HG03280 (cell line): Measurements from ENCODE around the gene SLC12A7.
"Not testable (repeated sequence)": the region's sequence is repeated elsewhere in the genome, so short reads cannot be mapped to it uniquely, and the experiment has no call there.

Experiments used
- ATAC-seq: cut with Tn5 transposase; IDR thresholded peaks from one replicate; pipeline ENCODE4 v1.9.1; 2021; ENCODE audit warnings: mild to moderate bottlenecking, moderate library complexity; ENCODE audit not compliant: unreplicated experiment

The SLC12A7 gene

GRCh38 chr5:1099926-1100663 lies 11.8 kb downstream of the SLC12A7 start:
- ATAC-seq = no peak

- no peak for ATAC-seq
Observed at GRCh38 chr5:1098986-1099597, 12.8 kb downstream of the SLC12A7 start.

GRCh38 chr5:1097988-1098385 lies 13.9 kb downstream of the SLC12A7 start:
- not testable (repeated sequence) for ATAC-seq

GRCh38 chr5:1097381-1097987 lies 14.4 kb downstream of the SLC12A7 start:
- no peak for ATAC-seq

GRCh38 chr5:1096838-1097237 lies 15.0 kb downstream of the SLC12A7 start:
- no peak for ATAC-seq

- no peak for ATAC-seq
Observed at GRCh38 chr5:1095990-1096363, 15.9 kb downstream of the SLC12A7 start.

DNA sequence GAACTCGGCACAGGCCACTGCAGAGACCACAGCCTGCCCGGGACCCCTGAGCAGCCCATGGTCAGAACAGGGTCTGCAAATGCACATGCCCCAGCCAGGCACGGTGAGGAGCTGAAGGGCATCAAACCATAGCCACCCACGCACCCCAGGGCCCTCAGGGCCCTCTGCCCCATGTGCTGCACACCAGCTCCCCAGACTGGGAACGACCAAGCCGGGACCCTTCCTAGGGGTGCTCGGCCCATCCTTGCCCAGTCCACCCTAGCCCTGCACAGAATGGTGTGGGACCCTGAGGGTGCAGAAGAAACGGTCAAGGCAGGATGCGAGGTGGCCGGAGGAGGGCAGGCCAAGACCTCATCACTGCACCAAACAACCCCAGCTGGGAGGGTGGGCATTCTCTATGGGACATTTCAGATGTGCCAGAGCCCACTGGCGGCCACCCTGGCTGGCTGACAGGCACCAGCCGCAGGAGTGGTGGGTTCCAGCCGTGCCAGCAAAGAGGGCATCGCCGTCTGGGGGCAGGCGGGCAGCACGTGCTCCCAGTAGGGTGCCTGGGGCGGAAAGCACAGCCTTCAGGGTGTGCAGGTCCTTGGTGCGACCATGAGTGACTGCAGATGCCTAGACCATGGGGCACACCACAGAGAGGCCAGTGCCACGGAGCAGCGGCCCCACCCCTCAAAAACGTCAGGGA lies 16.4 kb downstream of the SLC12A7 start:
- no peak for ATAC-seq

DNA sequence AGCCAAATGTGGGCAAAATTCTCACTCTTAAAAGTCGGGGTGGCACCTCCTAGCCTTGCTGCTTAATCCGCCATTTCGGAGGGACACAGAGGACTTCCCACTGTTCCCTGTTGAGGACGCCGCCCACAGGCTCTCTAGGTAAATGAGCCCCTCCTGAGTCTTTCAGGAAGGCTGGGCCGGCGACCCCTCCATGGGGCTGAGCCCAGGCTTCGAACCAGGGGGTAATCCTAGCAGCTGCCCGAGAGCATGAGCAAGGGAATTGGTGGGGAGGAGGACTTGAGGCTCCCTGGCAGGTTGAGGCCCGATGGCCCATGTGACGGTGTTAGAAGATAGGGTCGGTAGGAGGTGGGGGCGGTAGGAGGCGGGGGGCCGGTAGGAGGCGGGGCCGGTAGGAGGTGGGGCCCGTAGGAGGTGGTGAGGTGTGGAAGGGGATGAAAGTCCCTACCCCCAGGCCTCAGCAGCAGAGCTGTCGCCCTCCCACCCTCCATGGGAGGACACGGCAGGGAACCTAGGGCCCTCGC lies 17.1 kb downstream of the SLC12A7 start:
- ATAC-seq = no peak

DNA sequence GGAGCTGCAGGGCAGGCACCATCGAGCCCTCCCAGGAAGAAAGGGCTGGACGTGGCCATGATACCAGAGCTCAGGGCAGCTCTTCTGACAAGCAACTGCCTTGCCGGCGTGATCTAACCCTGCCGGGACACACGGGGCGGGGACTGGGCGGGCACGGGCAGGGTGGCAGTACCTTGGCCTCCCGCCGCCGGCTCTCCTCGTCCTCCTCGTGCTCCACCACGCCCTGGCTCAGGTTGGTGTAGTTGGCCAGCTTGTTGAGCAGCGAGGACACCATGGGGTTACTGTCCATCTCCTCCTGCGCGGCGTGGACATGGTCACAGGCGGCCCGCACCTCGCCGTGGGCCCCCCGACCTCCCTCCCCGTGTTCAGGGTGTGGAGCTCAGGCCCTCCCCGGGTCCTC lies 18.5 kb downstream of the SLC12A7 start:
- ATAC-seq = no peak

GRCh38 chr5:1092122-1092521 lies 19.7 kb downstream of the SLC12A7 start:
- no peak for ATAC-seq

- no peak for ATAC-seq
Observed at GRCh38 chr5:1091632-1092031, 20.2 kb downstream of the SLC12A7 start.

DNA sequence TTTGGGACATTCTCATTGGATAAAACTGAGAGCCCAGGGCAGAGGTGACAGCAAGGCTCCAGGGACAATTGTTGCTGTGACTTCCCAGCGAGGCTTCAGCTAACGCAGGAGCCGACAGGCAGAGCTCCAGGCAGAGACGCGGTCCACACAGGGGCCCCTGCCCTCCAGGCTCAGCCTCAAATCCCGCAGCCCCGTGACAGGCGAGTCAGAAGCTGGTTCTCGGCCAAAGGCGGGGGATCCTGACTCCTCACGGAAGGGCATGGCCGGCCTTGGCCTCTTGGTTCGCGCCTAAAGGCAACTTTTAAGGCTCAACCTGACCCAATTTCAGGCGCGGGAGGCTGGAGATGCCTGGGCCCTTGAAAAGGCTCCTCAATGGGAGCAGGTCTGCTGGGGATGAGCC lies 21.3 kb downstream of the SLC12A7 start:
- ATAC-seq = no peak

DNA sequence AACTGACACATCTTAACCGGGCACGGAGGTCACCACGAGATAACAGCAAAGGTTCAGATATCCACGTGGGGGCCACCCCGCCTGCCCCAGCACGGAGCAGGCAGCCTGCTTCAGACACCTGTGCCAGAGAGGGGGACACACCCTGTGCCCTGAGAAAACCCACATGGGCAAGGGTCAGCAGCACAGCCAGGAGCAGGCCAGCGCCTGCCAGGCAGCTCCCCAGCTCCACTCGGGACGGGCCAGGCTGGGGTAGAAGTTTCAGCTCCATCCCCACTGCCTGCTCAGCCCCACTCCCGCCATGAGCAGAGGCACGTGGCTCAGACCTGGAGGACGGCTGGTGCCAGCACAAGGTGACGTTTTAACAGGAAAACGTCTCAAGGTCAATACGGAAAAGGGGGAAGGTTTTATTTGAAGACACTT lies 22.2 kb downstream of the SLC12A7 start:
- ATAC-seq = no peak

DNA sequence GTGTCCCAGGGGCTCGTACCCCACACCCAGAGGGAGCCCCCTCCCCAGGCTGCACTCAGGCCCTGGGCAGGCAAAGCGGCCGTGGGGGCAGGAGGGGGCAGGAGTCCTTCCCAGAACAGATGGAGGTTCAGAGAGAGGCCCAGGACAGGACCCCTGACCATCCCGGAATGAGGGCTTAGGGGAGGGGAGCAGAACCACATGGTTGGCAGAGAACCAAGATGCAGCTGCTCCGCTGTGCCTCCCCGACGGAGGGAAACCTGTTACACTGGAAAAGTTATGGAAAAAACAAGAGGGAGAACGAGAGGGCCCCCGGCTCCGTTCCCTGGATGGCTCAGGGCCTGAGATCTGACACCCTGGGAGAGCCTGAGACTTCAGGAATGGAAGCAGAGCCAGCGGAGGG lies 22.7 kb downstream of the SLC12A7 start:
- no peak for ATAC-seq

- ATAC-seq = no peak
Observed at GRCh38 chr5:1088726-1089125, 23.1 kb downstream of the SLC12A7 start.

- no peak for ATAC-seq
Observed at GRCh38 chr5:1088031-1088430, 23.8 kb downstream of the SLC12A7 start.

DNA sequence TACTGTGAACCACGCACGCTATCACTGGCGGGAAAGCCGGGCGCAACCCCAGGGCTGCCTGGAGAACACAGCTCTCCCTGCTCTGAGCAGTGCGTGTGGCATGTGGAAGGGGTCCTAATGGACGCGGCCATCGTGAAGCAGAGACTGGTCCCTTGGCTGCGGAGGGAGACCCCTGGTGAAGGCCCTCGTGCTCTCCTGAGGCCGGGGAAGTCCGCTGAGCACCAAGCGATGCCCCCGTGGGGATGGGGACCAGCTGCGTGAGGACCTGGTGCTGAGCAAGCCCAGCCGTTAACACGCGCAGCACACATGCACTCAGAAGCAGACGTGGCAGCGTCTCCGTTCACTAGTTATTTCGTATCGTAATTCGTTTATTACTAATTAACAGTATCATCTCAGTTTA lies 24.4 kb downstream of the SLC12A7 start:
- ATAC-seq = no peak

GRCh38 chr5:1086871-1087270 lies 25.0 kb downstream of the SLC12A7 start:
- no peak for ATAC-seq

DNA sequence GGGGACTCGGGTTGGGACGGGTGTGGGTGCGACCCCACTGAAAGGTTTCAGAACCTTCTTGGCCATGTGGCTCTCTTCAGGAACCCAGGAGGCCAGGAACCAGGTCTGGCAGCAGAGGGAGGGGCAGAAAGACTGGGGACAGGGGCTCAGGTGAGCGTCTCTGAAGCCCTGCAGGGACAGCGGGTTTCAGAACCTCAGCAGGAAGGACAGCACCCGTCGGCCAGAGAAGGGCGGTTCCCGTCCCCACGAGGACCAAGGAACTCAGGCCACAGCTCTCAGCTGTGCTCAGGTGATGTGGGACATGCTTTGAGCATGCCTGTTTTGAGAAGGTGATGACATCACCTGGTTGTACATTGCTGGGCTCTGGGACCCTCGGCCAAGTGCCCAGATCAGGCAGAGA lies 25.7 kb downstream of the SLC12A7 start:
- no peak for ATAC-seq

DNA sequence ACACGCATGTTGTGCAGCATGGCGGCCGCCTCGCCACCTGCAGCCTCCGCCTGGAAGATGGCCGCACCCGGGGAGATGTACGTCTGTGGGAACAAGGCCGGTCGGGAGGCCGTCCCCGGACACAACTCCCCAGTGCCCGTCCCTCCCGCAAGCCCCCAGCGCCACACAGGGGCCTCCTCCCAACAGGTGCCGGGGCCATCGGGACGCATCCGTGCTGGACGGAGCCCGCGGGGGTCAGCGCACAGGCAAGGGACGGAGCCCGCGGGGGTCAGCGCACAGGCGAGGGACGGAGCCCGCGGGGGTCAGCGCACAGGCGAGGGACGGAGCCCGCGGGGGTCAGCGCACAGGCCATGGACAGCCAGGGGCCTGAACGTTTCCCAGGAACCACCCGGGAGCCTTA lies 26.5 kb downstream of the SLC12A7 start:
- ATAC-seq = no peak

- no peak for ATAC-seq
Observed at GRCh38 chr5:1083823-1084605, 27.8 kb downstream of the SLC12A7 start.
